Activated T-helper 1 cell treated with anti-CD3 and anti-CD28 coated beads, Interleukin-2, amount 50 U/mL, for 16 hours (primary cell): ENCODE results near the gene MRAP2.
"Not testable (repeated sequence)": the region's sequence is repeated elsewhere in the genome, so short reads cannot be mapped to it uniquely, and the experiment has no call there.

Experiments used
- DNase-seq, 2 donors: peaks; one replicate each; pipeline ENCODE4 v3.0.0-alpha.2; 2020; ENCODE audit warnings: low read depth in 1 of 2, low spot score in 1 of 2

Gene MRAP2

GRCh38 chr6:84123186-84123585, 89.6 kb downstream of the MRAP2 start:
- DNase-seq = no peak

- not testable (repeated sequence) for DNase-seq
Observed at GRCh38 chr6:84129588-84129987, 96.0 kb downstream of the MRAP2 start.

DNA sequence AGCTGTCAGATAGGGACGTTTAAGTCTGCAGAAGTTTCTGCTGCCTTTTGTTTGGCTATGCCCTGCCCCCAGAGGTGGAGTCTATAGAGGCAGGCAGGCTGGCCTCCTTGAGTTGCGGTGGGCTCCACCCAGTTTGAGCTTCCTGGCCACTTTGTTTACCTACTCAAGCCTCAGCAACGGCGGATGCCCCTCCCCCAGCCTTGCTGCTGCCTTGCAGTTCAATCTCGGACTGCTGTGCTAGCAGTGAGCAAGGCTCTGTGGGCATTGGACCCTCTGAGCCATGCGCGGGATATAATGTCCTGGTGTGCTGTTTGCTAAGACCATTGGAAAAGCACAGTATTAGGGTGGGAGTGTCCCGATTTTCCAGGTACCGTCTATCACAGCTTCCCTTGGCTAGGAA, 99.8 kb downstream of the MRAP2 start:
- DNase-seq = not testable (repeated sequence)

GRCh38 chr6:84135291-84135690, 101.7 kb downstream of the MRAP2 start:
- DNase-seq = no peak

DNA sequence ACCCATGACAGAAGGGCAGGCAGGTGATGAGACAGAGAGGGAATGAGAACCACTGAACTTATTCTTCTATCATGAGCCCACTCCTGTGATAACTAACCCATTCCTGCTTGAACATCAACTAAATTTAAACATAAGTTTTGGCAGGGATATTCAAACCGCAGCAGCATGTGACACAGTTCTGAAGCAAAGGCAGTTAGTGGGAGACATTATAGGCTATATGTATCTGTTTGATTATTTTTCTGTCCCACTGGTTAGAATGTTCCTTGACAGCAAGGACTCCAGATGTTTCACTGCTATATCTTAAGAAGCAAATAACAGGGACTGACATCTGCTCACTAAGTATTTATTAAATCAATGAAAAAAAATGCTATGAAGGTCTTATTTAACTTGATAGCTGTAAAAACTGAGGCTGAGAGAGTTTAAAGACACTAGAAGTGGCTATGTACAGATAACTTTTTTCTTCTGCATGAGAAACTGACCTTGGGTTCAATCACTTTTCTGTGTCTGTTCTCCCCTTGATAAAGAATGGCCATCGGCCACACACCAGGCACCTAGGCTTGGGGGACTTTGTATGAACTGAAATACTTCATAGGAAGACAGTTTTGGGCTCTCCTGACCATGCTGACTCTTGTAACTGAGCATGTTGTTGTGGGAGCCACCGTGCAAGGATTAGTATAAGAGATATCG, 102.9 kb downstream of the MRAP2 start:
- DNase-seq = no peak

DNA sequence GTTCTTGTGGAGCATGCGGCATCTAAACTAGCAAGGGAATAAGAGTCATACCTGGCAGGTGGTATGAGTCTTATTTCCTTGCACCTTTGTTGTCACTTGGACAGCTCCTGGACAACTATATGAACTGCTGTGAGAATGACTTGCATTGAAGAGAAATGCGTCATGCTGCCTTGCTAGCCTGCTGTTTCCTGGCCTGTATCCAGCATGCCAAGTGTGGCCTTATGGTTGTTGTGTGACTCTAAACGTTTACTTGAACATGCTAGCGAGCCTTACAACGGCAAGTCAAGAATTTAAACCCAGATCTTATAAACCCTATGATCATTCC, 103.4 kb downstream of the MRAP2 start:
- no peak for DNase-seq

GRCh38 chr6:84137989-84138575, 104.5 kb downstream of the MRAP2 start:
- no peak for DNase-seq

- DNase-seq = no peak
Observed at GRCh38 chr6:84139311-84139710, 105.7 kb downstream of the MRAP2 start.
